OCI-LY3 (cell line): ENCODE results near the gene NCF4.
A peak's percentile ranks its signal among the peaks of the same experiment; 100 is the strongest.

Experiments used
- H2AFZ ChIP-seq: fragments of 200-600, 300-600 bp; shearing (Covaris generic); 2 replicates; pipeline ENCODE4 v1.6.0; 2014; ENCODE audit warnings: antibody characterized with exemption, low read depth, low read length
- H3K27ac ChIP-seq: fragments of 200-600, 300-600 bp; sonication (generic); 2 replicates; pipeline ENCODE4 v1.5.1; 2014; ENCODE audit warnings: mild to moderate bottlenecking, low read length, moderate library complexity, mixed read lengths
- H3K27me3 ChIP-seq: fragments of 200-600, 300-600 bp; sonication (generic); 2 replicates; pipeline ENCODE4 v1.6.1; 2014; ENCODE audit warnings: low read depth, low read length, mixed read lengths
- H3K36me3 ChIP-seq: fragments of 200-600, 300-600 bp; sonication (generic); replicated peaks from 2 replicates; pipeline ENCODE3; 2014; ENCODE audit warnings: low read depth, low read length, mixed read lengths
- H3K4me1 ChIP-seq: fragments of 300-600, 200-600 bp; sonication (generic); 2 replicates; pipeline ENCODE4 v1.6.1; 2014; ENCODE audit warnings: low read length, mixed read lengths
- H3K4me2 ChIP-seq: fragments of 200-600, 300-600 bp; sonication (generic); 2 replicates; pipeline ENCODE4 v1.6.1; 2014; ENCODE audit warnings: low read length, mixed read lengths
- H3K4me3 ChIP-seq: fragments of 300-600, 200-600 bp; sonication (generic); 2 replicates; pipeline ENCODE4 v1.5.1; 2014; ENCODE audit warnings: antibody characterized with exemption, mild to moderate bottlenecking, low read length, moderate library complexity
- H3K79me2 ChIP-seq: fragments of 300-600, 200-600 bp; shearing (Covaris generic); 2 replicates; pipeline ENCODE4 v1.6.1; 2014; ENCODE audit warnings: mild to moderate bottlenecking, low read length, mixed read lengths
- H3K9ac ChIP-seq: fragments of 300-600, 200-600 bp; shearing (Covaris generic); 2 replicates; pipeline ENCODE4 v1.6.0; 2014; ENCODE audit warnings: mild to moderate bottlenecking, low read length, moderate library complexity
- H3K9me3 ChIP-seq: fragments of 200-600, 300-600 bp; shearing (Covaris generic); 2 replicates; pipeline ENCODE4 v1.6.1; 2014; ENCODE audit warnings: low read length, mixed read lengths; ENCODE audit not compliant: insufficient read depth
- H4K20me1 ChIP-seq: fragments of 200-600, 300-600 bp; sonication (generic); 2 replicates; pipeline ENCODE4 v1.6.1; 2016; ENCODE audit warnings: low read length, mixed read lengths; ENCODE audit not compliant: insufficient read depth
- CTCF ChIP-seq: fragments of 200-600, 300-600 bp; sonication (generic); IDR thresholded peaks from 2 replicates; pipeline ENCODE4 v1.5.1; 2014; ENCODE audit warnings: antibody characterized with exemption, low read length, low read depth
- EZH2phosphoT487 ChIP-seq: fragments of 200-600 bp; shearing (Covaris generic); IDR thresholded peaks from 2 replicates; pipeline ENCODE4 v1.6.1; 2018; ENCODE audit warnings: antibody characterized with exemption, mixed run types, low read depth

The NCF4 gene

GRCh38 chr22:36907253-36908195, 46.7 kb downstream of the NCF4 start:
- H3K4me2 ChIP-seq: no peak overlapping the region

GRCh38 chr22:36910461-36910860, 49.7 kb downstream of the NCF4 start:
- peaks cover 27% of the 10 kb centered on the region for H3K4me1 ChIP-seq
- no peak overlapping the region for H2AFZ ChIP-seq
- no peaks in the 10 kb centered on the region; the same call in 1 of the 2 replicates for H3K9me3 ChIP-seq
- peaks cover 6% of the 10 kb centered on the region for H3K36me3 ChIP-seq
- H4K20me1 ChIP-seq: no peaks in the 10 kb centered on the region
- H3K9ac ChIP-seq: no peak overlapping the region
- H3K4me2 ChIP-seq: no peak overlapping the region
- no peaks in the 10 kb centered on the region for H3K27me3 ChIP-seq
- peaks cover 28% of the 10 kb centered on the region for H3K79me2 ChIP-seq
- TF ChIP-seq EZH2phosphoT487 (no peak), CTCF (no peak)
- H3K27ac ChIP-seq: no peak overlapping the region
- H3K4me3 ChIP-seq: no peak overlapping the region

More at GRCh38 chr22:36907253-36908195, 46.7 kb downstream of the NCF4 start:
- Histone ChIP-seq H3K79me2 (no peaks in the 10 kb centered on the region), H3K9ac (no peak overlapping the region), H3K4me3 (no peak overlapping the region), H3K4me1 (peaks cover 21% of the 10 kb centered on the region), H3K27me3 (no peaks in the 10 kb centered on the region), H4K20me1 (no peaks in the 10 kb centered on the region), H3K9me3 (peaks cover 1% of the 10 kb centered on the region), H3K36me3 (peaks cover 4% of the 10 kb centered on the region), H2AFZ (no peak overlapping the region), H3K27ac (no peak overlapping the region)
- TF ChIP-seq CTCF: no peak
- no peak for TF ChIP-seq EZH2phosphoT487

- peak overlapping the region; percentile 42 for H3K4me2 ChIP-seq
- H3K4me3 ChIP-seq: 0 out of 2 replicates have a peak overlapping the region, but pooled peaks have one; percentile 2
- H3K36me3 ChIP-seq: peaks cover 13% of the 10 kb centered on the region
- no peaks in the 10 kb centered on the region; the same call in 1 of the 2 replicates for H3K9me3 ChIP-seq
- H3K79me2 ChIP-seq: peaks cover 44% of the 10 kb centered on the region
- H3K4me1 ChIP-seq: peaks cover 39% of the 10 kb centered on the region
- H3K27ac ChIP-seq: no peak overlapping the region
- H2AFZ ChIP-seq: no peak overlapping the region
- H3K9ac ChIP-seq: no peak overlapping the region
- H4K20me1 ChIP-seq: peaks cover 10% of the 10 kb centered on the region; the same call in 1 of the 2 replicates
- no peak for TF ChIP-seq EZH2phosphoT487
- TF ChIP-seq CTCF: no peak
- H3K27me3 ChIP-seq: no peaks in the 10 kb centered on the region
These were observed 51.3 kb downstream of the NCF4 start for GRCh38 chr22:36911887-36912661.
